GM19467 (cell line): ENCODE results near the gene ST3GAL4.
A peak's percentile ranks its signal among the peaks of the same experiment; 100 is the strongest.

Experiments used
- ATAC-seq: cut with Tn5 transposase; IDR thresholded peaks from one replicate; pipeline ENCODE4 v1.9.1; 2021; ENCODE audit warnings: mild to moderate bottlenecking, moderate library complexity; ENCODE audit not compliant: unreplicated experiment

ST3GAL4 gene

DNA sequence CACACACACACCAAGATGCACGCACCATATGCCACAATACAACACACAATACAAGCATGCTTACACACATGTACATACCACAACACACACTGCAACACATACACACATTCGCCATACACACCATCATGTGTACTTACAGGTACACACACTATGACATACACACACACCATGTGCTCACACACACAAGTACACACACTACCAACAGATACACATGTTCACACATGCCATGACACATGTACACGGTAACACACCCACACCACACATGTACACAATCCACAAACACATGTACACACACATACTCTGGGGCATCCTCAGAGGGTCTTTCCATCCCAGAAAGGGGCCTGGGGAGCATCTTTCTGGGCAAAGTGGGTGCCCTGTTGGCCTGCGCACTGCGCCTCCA, 82.2 kb downstream of the ST3GAL4 start:
- ATAC-seq = no peak

DNA sequence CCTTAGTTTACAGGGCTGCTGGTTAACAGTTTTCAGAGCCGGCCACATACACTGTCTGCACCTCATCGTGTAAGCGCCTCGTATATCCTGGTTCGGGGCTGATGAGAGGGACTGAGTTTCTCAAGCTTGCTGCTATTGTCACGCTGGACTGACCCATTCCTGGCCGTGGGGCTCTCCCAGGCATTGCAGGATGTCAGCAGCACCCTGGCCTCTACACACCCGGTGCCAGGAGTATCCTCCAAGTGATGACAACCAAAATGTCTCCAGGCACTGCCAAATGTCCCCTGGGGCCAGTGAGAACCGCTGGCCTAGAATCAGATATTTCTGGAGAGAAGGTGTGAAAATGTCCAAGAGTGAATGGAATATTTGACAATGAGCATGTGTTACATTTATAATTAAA, 82.8 kb downstream of the ST3GAL4 start:
- no peak for ATAC-seq

DNA sequence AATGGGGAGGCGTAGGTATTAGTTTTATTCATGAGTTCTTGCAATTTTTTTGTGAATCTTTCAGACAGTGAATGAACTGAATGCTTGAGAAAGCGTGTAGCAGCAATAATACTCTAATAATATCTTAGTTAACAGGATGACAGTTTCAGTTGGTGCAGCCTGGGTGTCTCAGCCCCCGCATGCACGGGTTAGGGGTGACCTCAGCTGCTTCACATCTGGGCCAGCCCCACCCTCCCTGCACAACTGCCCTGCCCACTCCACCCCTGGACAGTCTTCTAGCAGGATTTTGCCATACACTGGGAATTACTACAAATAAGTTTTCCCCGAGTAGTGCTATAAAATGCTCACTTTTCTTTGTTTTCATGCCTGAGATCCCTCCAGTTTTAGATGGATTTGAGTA, 83.2 kb downstream of the ST3GAL4 start:
- no peak for ATAC-seq

DNA sequence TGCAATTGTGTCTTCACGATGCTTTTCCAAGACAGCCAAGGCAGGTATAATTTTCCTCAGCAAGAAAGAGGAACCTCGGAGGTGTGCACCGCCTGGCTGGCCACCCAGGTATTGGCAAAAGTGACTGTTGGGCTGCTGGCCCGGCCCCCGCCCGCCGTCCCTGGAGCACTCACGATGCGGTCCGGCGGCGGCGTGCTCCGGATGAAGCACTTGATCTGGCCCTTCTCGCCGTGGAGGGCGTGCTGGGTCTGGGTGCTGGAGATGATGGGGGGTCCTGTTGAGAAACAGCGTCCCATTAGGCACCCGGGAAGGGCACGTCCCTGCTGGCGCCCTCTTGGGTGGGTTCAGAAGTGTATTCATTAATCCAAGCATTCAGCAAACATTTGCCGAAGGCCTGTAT, 84.8 kb downstream of the ST3GAL4 start:
- no peak for ATAC-seq

DNA sequence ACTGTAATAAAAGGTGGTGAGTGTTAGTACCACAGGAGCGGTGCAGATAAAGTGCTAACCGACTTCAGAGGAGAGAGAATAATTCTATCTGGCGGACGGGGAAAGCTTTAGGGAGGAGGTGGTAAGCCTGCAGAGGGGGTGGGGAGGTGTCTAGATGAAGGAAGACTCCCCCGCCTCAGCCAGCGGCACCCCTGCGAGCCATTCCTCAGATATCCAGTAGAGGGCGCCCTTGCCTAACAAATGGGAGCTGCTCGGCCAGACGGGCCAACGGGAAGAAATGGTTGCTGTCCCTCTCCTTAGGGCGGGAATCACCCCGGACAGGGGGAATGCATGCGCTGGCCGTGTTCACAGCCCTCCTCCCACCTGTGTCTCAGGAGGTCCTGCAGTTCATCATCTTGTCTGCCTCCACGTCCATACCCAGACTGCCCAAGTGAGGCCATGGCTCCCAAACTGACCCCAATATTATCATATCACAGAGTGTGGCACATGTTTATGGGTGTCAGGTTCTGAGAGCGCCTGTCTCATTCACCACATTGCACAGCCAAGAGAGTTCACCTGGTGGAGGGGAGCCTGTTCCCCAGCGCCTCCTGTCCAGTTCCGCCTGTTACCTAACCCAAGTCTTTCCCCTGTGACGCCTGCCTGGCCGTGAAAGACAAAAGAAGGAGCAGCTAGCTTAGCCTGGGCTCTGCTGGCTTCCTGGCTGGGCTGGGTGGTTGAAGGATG, 85.5 kb downstream of the ST3GAL4 start:
- peak; percentile 70 for ATAC-seq

DNA sequence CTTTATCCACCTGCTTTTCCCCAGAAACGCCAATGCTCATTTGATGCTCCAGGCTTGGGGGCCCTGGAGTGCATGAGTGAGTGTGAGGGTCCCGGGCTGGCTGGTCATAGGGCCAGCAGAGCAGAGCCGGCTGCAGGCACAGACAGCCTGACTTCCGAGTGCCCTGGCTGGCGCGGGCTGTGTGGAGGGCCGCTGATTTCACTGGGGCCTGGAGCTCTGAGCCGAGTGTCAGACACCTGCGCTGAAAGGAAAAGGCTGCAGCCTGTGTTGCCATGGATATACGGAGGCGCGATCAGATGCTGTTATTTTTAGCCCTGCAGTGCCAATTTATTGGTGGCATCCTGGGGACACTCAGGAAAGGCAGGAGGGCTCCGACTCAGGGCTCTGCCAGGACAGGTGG, 87.6 kb downstream of the ST3GAL4 start:
- ATAC-seq = no peak

DNA sequence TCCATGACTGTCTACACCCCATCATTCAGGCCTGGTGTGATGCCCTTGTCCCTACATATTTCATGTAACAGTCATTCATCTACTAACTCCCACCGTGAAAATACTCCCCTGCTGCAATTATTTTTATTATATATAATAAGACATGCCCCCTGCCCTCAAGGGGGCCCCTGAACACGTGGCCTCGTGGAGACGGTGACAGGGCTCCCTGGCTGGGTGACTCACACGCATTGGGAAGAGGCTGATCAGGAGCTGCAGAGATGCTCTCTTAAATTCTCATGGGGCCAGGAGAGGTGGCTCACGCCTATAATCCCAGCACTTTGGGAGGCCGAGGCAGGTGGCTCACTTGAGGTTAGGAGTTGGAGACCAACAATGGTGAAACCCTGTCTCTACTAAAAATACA, 88.6 kb downstream of the ST3GAL4 start:
- no peak for ATAC-seq

DNA sequence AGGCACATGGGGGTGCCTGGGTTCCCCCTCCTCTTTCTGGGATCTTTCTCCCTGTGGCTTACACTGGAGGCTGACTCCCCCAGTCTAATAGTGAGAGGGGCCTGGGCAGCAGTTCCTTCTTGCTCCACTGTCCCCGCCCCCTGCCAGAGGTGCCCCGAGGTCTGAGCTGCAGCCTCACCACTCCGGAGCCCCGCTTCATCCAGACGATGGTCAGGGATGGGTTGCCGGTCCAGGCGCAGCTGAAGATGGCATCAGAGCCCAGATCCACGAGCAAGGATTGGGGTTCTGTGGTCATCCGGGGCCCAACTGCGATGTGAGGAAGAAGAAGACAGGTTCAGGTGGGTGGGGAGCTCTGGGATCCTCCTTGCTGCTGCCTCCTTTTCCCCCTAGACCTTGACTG, 91.1 kb downstream of the ST3GAL4 start:
- no peak for ATAC-seq

DNA sequence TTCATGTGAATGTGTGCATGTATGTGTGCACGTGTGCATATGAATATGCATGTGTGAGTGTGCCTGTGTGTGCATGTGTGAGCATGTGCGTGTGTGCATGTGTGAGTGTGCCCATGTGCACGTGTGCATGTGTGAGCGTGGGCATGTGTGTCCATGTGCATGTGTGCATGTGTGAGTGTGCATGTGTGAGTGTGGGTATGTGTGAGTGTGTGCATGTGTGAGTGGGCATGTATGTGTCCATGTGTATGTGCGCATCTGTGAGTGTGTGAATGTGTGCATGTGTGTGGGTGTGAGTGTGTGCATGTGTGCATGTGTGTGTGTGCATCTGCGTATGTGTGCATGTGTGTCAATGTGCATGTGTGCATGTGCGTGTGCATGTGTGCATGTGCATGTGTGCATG, 94.7 kb downstream of the ST3GAL4 start:
- ATAC-seq = no peak

DNA sequence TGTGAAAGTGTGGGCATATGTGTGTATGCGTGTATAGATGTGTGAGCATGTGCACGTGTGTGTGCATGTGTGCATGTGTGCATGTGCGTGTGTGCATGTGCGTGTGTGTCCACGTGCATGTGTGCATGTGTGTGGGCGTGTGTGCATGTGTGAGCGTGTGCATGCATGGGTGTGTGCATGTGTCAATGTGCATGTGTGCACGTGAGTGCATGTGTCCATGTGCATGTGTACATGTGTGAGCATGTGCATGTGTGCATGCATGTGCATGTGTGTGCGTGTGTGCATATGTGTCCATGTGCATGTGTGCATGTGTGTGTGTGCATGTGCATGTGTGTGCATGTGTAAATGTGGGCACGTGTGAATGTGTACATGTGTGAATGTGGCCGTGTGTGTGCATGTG, 95.3 kb downstream of the ST3GAL4 start:
- no peak for ATAC-seq

DNA sequence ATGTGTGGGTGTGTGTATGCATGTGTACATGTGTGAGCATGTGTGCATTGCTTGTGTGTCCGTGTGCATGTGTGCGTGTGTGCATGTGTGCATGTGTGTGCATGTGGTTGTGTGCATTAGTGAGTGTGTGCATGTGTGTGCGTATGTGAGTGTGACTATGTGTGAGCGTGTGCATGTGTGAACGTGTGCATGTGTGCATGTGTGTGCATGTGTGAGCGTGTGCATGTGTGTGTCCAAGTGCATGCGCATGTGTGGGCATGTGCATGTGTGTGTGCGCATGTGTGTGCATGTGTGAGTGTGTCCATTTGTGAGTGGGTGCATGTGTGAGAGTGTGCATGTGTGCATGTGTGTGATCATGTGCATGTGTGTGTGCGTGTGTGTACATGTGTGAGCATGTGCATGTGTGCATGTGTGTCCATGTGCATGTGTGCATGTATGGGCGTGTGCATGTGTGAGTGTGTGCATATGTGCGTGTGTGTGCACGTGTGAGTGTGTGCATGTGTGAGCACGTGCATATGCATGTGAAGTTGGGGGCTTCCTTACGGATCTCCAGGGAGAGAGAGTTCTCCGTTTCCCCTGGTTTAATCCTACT, 95.8 kb downstream of the ST3GAL4 start:
- ATAC-seq = no peak

DNA sequence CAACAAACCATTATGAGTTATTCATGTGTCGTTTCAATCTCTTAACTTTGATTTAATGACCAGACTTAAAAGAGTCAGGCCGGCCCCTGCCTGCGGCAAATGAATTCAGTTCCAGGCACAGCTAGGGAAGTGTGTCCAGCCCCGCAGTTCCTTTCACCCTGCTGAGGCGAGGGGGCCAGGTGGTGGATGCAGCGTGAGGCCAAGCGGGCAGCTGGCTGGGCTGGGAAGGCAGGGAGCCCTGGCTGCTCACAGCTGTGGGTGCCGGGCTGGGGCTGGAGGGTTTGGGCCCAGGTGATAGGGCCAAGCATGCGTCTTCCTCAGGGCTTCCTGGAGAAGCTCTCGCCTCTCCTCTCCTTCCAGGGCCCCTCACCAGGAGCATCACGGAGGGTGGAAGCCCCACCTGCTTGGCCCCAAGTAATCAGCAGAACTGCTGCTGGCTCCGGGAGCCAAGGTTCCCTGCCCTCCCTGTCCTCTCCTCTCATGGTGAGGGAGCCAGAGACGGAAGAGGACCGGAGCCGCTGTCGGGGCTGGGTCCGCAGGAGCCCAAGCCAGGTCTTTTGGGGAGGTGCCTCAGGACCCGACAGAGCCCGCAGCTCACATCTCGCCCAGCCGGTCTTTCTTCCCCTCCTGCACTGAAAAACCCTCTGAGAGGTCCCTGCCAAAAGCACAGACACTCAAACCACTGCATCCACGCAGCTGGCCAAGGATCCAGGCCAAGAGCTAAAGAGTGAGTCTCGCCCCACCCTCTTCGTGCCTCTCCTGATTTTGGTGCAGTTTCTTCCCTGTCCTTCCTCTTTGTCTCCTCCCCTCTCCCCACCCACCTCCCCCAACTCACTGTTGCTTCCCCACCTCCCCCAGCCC, 97.0 kb downstream of the ST3GAL4 start:
- ATAC-seq = no peak

DNA sequence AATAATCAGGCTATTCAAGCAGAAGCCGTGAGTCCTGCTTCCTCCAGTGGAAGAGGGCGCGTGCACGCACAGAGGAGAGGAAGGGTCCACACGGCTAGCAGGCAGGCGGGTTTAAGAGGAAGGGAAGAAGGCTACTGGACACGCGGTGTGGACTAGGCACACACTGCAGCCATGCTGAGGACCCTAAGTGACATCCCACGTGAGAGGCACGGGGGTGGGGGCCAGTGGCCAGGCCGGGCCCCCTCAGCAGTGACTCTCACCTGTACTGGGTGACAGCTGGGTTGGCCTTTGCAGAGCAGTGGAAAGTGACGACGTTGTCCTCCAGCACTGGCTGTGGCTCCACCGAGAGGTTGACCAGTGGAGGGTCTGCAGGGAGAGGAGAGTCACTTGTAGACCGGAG, 100.6 kb downstream of the ST3GAL4 start:
- ATAC-seq = no peak

DNA sequence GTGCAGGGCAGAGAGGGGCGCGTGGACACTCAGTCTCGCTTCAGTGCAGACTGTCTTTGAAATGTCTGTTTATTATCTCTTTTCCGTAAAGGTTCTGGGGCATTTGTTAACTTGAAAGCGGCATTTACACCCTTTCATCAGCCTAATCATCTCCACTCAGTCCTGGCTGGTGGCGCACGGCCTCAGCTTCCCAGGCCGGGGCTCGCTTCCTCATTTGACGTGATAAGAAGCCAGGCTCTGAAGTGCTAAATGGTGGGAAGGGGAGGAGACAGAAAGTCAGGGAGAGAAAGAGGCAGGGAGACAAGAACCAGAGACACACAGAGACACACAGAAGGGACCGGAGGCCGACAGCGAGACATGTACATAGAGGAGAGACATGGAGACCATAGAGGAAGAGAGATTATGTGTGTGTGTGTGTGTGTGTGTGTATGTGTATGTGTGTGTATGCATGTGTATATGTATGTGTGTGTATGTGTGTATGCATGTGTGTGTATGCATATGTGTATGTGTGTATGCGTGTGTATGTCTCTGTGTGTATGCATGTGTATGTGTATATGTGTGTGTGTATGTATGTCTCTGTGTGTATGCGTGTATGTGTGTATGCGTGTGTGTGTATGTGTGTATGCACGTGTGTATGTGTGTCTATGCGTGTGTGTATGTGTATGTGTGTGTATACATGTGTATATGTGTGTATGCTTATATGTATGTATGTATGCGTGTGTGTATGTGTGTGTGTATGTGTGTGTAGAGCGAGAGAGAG, 101.5 kb downstream of the ST3GAL4 start:
- ATAC-seq = no peak

DNA sequence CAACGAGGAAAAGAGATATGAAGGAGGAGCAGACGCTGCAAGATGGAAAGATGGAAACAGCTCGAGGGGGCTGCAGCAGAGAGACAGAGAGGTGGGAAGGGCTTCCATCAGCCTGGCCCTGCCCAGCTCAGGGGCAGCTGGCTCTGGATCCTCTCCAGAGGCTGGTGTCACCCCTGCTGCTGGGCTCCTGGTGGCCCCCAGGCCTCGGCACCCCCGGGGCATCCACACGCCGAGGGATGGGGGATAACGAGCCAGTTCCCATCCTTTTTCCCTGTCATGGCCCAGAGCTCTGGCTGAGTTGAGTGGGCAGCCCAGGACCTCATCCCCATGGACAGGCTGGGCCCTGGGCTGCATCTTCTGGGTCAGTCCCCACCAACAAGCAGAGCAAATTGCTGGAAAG, 102.3 kb downstream of the ST3GAL4 start:
- no peak for ATAC-seq

DNA sequence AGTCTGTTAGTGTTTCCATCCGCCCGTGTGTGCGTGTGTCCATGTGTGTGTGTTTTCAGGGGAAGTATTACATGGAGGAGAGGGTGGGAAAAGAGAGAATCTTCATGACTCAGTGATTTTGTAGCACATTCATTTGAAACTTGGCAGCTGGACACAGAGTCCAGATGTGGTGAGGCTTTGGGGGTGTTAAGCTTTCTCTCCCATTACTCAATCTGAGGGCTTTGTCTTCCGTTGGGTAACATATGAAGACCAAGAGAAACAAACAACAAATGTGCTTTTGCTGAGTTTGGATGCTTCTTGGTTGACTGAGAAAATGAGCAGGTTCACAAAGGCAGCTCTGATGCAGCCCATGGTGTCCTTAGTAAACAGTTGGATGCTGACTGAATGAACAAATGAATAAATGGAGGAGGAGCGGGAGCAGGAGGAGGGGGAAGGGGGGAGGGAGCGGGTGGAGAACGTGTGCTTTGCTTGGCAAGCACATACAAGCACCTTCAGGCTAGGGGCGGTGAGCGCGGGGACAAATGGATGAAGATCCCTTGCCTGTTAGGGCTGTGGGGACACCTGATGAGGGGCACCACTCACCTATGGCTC, 104.3 kb downstream of the ST3GAL4 start:
- ATAC-seq = no peak

DNA sequence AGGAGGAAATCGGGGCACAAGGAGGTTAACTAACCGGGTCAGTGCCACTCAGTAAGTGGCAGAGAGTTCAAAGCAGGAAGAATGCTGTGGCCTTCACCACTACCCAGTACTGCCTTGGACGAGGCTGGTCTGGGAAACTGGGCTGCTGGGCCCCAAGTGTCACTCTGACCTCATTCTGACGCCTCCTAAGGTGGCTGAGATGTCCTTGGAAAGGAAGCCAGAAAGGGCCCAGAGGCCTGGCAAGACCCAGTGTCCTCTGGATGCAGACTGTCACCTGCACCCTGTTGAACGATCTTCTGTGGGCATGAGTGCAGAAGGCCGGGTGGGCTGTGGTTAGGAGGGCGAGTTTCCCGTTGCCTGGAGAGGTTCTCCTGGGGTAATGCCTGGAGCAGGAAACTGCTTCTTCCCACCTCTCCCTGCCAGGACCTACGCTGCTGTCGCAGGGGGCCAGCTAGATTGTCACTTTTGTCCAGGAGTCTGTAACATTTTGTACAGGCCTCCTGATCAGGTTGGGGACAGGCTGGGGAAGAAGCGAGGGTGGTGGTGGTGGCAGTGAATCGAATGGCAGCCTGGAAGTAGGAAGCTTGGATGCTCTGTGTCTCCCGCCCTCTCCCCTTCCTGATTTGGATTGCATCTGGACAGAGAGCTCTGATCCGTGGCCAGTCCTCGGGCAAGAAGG, 105.1 kb downstream of the ST3GAL4 start:
- no peak for ATAC-seq

DNA sequence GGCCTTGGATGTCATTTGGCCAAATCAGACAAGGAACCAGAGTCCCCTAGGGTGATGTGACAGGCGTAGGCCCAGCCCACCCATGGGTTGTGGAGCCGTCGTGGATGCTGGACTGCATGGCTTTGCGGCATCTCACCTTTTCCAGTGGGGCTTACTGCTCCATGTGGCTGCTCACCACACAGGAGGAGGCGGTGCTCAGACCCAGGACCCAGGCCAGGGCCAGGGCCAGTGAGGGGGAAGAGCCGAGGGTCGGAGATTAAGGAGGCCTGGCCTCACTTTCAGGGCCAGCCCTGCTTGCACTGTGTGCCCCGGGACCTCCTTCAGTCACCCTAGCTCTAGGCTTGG, 105.6 kb downstream of the ST3GAL4 start:
- no peak for ATAC-seq

DNA sequence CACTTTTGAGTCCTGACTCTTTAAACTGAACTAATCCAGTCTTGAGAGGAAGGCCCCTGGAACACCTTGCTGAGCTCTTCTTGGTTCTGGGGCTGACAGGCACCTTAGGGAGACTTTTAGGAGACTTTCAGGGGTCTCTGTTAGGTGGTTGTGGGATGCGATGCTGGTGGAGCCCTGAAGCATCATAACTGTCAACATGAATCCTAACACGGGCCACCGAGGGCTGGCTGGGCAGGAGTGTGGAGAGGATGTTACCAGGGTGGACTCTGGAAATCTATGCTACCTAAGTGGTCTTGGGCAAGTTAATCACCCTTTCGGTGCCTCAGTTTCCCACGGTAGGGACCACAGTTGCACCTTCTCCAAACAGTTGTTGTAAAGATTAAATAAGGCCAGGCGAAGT, 106.5 kb downstream of the ST3GAL4 start:
- ATAC-seq = no peak

DNA sequence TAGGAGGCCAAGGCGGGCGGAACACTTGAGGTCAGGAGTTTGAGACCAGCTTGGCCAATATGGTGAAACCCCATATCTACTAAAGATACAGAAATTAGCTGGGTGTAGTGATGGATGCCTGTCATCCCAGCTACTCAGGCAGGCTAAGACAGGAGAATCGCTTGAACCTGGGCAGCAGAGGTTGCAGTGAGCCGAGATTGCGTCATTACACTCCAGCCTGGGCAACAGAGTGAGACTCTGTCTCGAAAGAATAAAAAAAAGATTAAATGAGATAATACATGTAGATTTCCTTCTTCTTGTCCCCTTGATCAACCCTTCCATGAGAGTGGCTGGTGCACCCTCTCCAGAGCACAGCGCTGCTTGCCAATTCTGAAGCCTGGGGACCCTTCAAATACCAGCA, 106.9 kb downstream of the ST3GAL4 start:
- ATAC-seq = no peak
